MV-4-11 (cell line): Measurements from ENCODE around the gene SRP14.

ENCODE experiments used
- DNase-seq: peaks from one replicate; lab custom pipeline; 2025; lab: John Stamatoyannopoulos, UW

Gene SRP14

GRCh38 chr15:40067921-40068624 lies 29.1 kb upstream of the SRP14 start:
- DNase-seq, result no peak

DNA sequence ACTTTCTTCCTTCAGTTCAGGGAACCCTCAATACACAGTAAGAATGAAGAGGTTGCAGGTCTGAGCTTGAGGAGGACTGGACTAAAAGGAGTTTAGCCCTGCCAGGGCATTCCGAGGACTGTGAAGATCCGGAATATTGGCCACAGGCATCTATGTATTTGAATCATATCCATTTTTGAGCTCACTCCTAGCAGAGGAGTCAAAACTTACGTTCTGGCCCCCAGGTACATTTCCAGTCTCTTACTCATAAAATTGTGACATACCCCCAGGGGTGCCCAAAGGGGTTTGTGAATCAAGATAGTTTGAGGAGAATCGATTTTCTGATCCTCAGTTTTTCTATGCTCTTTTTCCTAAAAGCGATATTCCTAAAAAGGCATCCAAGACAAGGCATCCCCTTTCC lies 27.6 kb upstream of the SRP14 start:
- DNase-seq, result no peak

GRCh38 chr15:40065166-40065565 lies 26.2 kb upstream of the SRP14 start:
- no peak for DNase-seq

DNA sequence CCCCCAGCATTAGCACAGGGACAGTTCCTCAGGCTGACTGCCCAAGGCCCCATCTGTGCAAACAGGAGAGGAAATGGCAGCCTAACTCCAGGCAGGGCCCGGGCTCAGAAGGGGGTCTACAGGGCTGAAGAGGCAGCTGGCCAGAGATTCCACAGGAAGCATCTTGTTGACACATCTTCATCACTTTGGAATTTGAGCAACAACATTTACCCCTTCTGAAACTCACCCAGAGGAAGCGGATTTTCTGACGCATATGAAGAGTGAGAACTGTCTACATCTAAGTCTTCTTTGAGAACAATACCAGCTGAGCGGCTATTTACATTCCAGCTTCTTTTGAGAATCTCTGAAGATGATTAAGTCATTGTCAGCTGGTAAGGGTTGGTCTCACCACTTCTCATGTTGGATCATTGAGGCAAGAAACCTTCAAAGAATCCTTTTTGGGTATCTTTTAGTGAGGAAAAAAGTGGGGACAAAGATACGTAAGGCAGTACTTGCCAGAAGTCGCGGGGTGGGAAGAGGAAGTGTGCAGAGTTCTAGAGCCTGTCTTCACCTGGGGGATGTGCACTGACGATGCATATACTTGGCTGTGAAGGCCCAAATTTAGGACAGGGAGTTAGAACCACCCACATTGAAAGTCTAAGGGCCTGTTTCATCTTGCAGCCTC lies 25.4 kb upstream of the SRP14 start:
- peak; percentile 71 for DNase-seq

GRCh38 chr15:40063563-40064011 lies 24.6 kb upstream of the SRP14 start:
- no peak for DNase-seq

GRCh38 chr15:40062816-40063562 lies 24.0 kb upstream of the SRP14 start:
- no peak for DNase-seq

- DNase-seq, result no peak
Observed at GRCh38 chr15:40061212-40061901, 22.4 kb upstream of the SRP14 start.

GRCh38 chr15:40060236-40060961 lies 21.4 kb upstream of the SRP14 start:
- DNase-seq, result no peak

- no peak for DNase-seq
Observed at GRCh38 chr15:40059821-40060220, 20.8 kb upstream of the SRP14 start.

GRCh38 chr15:40058476-40059140 lies 19.6 kb upstream of the SRP14 start:
- DNase-seq, result peak; percentile 71

GRCh38 chr15:40055576-40056293 lies 16.8 kb upstream of the SRP14 start:
- DNase-seq, result no peak

- DNase-seq, result peak; percentile 42
Observed at GRCh38 chr15:40054855-40055575, 16.0 kb upstream of the SRP14 start.

- no peak for DNase-seq
Observed at GRCh38 chr15:40054605-40054854, 15.5 kb upstream of the SRP14 start.

DNA sequence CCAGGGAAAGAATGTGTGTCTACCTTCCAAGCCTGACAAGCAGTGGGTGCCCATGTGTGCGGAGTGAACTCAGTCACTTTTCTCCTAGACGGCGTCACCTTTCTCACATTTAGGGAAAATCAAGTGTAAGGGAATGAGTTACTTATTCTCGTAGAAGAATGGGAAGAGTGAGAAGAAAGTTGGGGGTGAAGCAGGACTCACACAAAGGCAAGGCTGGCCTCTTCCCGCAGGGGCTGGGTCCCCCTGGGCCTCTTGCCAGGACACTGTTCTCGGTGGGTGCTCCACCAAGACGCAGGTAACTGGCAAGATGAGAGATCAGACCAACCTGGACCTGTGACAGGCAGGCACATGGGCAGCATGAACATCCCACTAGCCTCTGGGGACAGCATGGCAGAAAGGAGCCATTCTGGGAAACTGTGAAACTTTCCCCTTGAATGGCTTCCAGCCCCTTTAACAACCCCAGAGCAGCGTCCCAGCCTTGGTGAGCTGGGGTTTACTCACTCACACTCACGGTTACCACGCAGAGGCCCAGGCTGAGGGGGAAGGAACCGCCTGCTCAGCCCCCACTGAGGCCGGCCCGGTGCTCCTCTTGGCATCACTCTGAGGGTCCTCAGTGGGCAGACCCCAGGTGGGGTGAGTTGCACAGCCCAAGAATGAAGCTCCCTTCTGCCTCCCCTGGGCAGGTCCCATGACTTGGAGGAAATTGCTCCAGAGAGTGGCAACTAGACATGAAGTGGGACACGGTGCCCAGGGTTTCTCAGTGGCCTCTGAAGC lies 15.0 kb upstream of the SRP14 start:
- DNase-seq, result peak; percentile 33

- DNase-seq, result no peak
Observed at GRCh38 chr15:40053079-40053830, 14.3 kb upstream of the SRP14 start.

DNA sequence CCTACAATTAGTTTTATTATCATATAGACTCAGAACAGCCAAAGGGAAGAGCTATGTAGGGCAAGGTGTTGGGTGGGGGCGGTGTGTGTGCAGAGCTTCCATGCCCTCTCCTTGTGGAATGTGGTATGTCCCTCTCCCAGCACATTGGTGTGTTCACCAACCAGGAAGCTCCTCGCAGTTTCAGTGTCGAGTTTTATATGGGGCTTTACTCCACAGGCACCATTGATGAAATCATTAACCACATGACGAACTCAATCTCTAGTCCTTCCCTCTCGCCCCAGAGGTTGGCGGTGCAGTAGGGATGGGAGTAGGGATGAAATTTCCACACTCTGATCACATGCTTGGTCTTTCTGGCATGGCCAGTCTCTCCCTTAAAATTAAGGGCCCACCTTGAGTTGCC lies 13.6 kb upstream of the SRP14 start:
- peak; percentile 37 for DNase-seq

DNA sequence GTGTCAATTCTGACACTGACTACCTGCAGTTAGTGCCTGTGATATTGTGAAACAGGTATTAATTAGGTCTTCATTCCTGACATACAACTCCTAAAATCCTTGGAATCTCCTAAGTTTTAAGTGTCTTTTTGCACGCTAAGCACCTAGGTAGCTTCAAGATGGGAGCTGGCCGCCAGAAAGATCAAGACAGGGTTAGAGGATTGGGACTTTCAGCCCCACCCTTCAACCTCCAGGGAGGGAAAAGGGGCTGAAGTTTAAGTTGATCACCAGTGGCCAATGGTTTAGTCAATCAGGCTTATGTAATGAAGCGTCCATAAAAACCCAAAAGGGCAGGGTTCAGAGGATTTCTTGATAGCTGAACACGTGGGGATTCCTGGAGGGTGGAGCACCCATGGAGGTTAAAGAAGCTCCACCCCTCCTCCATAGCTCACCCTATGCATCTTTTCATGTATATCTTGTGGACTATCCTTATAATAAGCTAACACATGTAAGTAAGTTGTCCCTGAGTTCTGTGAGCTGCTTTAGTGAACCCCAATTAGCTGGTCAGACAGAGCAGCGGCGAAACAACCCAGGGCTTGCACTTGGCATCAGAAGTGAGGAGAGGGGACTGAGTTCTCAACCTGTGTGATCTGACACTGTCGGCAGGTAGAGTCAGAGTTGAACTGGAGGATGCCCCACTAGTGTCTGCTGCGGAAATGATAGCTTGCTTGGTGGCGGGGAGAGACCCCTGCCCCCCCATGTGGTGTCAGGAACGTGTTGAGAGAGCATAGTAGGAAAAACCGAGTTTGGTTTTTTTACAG lies 12.8 kb upstream of the SRP14 start:
- no peak for DNase-seq
